Measurements from ENCODE around the gene LAMA5.

Gene LAMA5

DNA sequence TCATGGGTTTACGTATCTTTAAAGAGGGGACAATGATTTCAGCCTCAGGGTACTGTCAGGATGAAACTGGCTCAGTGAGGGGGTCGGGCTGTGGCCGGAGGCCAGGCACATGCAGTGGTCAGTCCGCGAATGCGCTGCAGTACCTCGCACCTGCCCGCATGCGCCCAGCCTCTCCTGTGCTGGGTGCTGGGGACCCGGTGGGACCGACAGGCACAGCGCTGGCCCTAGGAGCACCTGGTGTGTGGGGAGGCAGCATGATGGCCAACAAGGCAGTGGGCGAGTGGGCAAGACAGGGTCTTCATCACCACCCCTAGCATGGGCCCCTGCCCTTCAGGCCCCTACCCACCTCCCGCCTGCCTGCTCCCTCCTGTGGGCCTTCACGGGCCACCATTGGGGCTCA, 40.9 kb upstream of the LAMA5 start:
- H3K4me1 ChIP-seq (ENCODE audit: control insufficient read depth, insufficient read depth, low read length), result peaks cover 67% of the 10 kb centered on the region
- H3K9ac ChIP-seq (ENCODE audit: low read length), result no peak overlapping the region
- peaks cover 2% of the 10 kb centered on the region for H3K27me3 ChIP-seq (ENCODE audit: control insufficient read depth, insufficient read depth, low read length)
- H3K4me3 ChIP-seq (ENCODE audit: low read length), result no peak overlapping the region
- H3K9me3 ChIP-seq (ENCODE audit: control insufficient read depth, low read length), result no peaks in the 10 kb centered on the region
- H3K36me3 ChIP-seq (ENCODE audit: control insufficient read depth, insufficient read depth, low read length), result no peaks in the 10 kb centered on the region

DNA sequence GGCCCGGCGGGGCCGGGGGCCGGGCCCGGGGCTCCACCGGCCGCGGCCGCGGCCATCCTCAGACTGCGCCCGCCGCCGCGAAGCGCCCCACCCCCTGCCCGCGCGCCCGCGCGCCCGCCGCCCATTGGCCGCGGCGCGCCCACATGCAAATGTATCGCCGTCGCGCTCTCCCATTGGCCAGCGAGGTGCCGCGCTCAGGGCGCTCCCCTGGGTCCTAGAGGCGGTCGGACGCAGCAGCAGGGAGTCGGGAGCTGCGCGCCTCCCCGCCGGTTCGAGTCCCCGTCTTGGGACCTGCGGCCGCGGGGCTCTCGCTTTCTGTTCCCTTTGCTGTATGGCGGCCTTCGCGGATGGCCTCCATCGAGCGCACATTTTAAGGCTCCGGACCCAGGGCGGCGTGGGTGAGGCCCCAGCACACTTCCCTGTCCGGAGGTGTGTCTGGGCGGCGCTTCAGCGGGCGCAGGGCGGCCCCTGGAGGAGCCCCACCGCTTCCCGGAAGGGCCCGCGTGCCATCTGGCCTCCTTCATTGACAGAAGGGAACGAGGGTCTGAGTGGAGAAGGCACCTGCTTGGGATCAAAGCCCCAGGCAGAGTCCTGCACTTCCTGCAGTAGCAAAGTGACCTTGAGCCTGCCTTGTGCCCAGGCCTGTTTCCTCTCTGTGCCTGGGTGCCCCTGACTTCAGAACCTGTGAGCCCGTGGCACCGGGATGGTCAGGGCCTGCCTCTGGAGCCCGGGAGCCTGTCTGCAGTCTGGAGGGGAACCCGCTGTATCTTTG, 40.3 kb upstream of the LAMA5 start, which contains the start of gene CABLES2:
Gene CABLES2, minus strand, starts transcription at position 65 of the 772 bp plus-strand sequence. Its CDS starts 9 bp downstream, at position 56.
- no peaks in the 10 kb centered on the region for H3K36me3 ChIP-seq (ENCODE audit: control insufficient read depth, insufficient read depth, low read length)
- H3K9ac ChIP-seq (ENCODE audit: low read length), result peak within 1 kb of the TSS; percentile 77
- H3K4me3 ChIP-seq (ENCODE audit: low read length), result peak within 1 kb of the TSS; percentile 56
- H3K4me1 ChIP-seq (ENCODE audit: control insufficient read depth, insufficient read depth, low read length), result peaks cover 60% of the 10 kb centered on the region
- no peaks in the 10 kb centered on the region for H3K9me3 ChIP-seq (ENCODE audit: control insufficient read depth, low read length)
- H3K27me3 ChIP-seq (ENCODE audit: control insufficient read depth, insufficient read depth, low read length), result peaks cover 2% of the 10 kb centered on the region

DNA sequence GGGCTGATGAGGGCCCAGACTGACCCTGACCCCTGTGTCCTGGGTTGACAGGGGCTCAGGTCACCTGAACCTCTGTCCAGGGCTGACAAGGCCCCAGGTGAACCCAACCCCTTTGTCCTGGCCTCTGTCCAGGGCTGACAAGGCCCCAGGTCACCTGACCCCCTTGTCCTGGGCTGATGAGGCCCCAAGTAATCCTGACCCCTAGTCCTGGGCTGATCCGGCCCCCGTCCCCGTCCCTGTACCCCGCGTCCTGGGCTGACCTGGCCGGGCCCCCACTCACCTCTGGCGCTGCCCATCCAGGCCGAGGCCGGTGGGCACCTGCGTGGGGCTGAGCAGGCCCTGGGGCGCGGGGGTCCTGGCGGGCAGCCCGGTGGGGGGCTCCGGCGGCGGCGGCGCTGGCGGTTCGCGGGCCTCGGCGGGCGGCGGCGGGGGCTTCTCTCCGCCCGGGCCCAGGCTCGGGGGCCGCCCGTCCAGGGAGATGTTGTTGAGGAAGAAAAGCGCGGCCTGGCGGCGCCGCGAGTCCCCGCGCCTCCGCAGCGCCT, 39.6 kb upstream of the LAMA5 start:
- Histone ChIP-seq H3K36me3 (ENCODE audit: control insufficient read depth, insufficient read depth, low read length) (no peaks in the 10 kb centered on the region), H3K9me3 (ENCODE audit: control insufficient read depth, low read length) (no peaks in the 10 kb centered on the region), H3K4me3 (ENCODE audit: low read length) (peak overlapping the region; percentile 56), H3K27me3 (ENCODE audit: control insufficient read depth, insufficient read depth, low read length) (peaks cover 2% of the 10 kb centered on the region), H3K4me1 (ENCODE audit: control insufficient read depth, insufficient read depth, low read length) (peaks cover 53% of the 10 kb centered on the region), H3K9ac (ENCODE audit: low read length) (peak overlapping the region; percentile 77)

DNA sequence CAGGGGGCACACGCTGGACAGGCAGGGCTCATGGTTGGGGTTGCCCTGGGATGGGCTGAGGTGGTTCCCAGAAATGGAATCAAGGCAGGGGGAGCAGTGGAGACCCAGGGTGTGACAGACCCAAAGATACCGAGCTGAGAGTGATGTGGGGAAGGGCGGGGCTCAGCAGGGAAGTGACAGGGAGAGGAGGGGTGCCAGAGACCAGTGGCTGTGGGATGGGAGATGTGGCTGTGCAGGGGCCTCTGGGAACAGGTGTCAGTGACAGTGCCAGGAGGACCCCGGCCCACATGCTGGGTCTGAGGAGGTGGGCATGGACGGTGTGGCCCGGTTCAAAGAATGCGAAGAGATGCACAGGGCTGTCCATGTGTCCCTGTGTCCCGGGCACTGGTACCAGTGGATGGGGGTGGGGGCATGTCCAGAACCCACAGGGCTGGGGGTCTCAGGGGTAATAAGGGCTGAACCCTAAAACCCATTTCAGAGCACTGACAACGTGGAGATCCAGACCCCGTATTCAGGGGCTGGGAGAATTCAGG, 38.9 kb upstream of the LAMA5 start:
- Histone ChIP-seq H3K4me3 (ENCODE audit: low read length) (peak overlapping the region; percentile 56), H3K4me1 (ENCODE audit: control insufficient read depth, insufficient read depth, low read length) (peaks cover 47% of the 10 kb centered on the region), H3K27me3 (ENCODE audit: control insufficient read depth, insufficient read depth, low read length) (peaks cover 2% of the 10 kb centered on the region), H3K9me3 (ENCODE audit: control insufficient read depth, low read length) (no peaks in the 10 kb centered on the region), H3K36me3 (ENCODE audit: control insufficient read depth, insufficient read depth, low read length) (no peaks in the 10 kb centered on the region), H3K9ac (ENCODE audit: low read length) (peak overlapping the region; percentile 77)

DNA sequence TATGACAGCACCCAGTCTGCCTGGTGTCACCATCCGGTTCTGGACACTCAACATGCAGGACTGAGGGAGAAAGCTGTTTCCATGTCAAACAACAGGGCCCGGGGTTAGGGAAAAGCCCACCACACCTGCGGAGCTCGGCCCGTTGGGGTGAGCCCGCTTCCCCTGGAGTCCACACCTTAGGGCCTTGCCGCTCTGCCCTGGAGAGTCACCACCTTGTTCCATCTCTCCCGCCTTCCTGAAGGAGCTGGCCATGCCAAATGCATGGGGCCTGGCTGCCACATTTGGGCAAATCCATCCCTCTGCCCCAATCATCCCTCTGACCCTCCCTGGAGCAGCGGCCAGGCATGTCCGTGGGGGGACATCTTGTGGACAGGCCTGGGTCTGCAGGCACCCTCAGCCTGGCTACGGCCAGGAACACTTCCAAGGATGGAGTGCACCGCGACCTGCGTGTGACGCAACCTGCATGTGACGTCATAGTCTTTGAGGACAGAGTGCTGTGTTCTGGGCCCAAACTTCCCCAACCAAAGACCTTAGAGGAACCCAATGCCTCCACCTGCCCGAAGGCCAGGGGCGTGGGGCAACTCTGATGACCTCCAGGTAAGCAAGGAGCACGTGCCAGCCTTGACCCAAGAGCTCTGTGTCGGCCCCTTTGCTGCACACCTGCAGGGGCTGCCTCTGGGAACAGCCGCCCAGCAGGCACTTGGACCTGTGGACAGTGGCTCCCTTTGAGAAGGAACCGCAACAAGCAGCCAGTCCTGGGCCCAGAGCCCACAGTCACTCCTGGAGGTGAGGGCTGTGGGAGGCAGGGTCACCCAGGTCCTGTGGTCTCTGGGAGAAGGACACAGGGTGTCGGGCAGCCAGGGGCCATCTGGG, 38.2 kb upstream of the LAMA5 start:
- no peaks in the 10 kb centered on the region for H3K9me3 ChIP-seq (ENCODE audit: control insufficient read depth, low read length)
- no peaks in the 10 kb centered on the region for H3K36me3 ChIP-seq (ENCODE audit: control insufficient read depth, insufficient read depth, low read length)
- no peak overlapping the region for H3K4me3 ChIP-seq (ENCODE audit: low read length)
- peaks cover 40% of the 10 kb centered on the region for H3K4me1 ChIP-seq (ENCODE audit: control insufficient read depth, insufficient read depth, low read length)
- H3K27me3 ChIP-seq (ENCODE audit: control insufficient read depth, insufficient read depth, low read length), result no peaks in the 10 kb centered on the region
- peak overlapping the region; percentile 77 for H3K9ac ChIP-seq (ENCODE audit: low read length)

DNA sequence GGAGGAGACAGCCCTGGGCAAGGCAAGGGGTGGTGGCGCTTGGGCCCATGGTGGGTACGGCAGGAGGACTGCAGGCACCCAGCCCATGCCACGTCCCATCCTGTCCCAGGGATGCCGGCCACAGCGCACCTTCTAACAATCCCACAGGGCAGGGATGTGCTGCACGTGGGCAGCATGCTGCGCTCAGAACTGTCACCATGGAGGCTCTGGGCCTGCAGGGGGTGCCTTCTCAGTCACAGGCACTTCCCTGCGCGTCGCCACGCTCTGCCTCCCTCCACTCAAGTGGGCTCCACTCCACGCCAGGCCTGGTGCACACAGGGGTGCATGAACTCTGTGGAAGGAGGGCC, 37.6 kb upstream of the LAMA5 start:
- Histone ChIP-seq H3K27me3 (ENCODE audit: control insufficient read depth, insufficient read depth, low read length) (no peaks in the 10 kb centered on the region), H3K4me1 (ENCODE audit: control insufficient read depth, insufficient read depth, low read length) (peaks cover 33% of the 10 kb centered on the region), H3K36me3 (ENCODE audit: control insufficient read depth, insufficient read depth, low read length) (no peaks in the 10 kb centered on the region), H3K4me3 (ENCODE audit: low read length) (no peak overlapping the region), H3K9me3 (ENCODE audit: control insufficient read depth, low read length) (no peaks in the 10 kb centered on the region), H3K9ac (ENCODE audit: low read length) (no peak overlapping the region)

DNA sequence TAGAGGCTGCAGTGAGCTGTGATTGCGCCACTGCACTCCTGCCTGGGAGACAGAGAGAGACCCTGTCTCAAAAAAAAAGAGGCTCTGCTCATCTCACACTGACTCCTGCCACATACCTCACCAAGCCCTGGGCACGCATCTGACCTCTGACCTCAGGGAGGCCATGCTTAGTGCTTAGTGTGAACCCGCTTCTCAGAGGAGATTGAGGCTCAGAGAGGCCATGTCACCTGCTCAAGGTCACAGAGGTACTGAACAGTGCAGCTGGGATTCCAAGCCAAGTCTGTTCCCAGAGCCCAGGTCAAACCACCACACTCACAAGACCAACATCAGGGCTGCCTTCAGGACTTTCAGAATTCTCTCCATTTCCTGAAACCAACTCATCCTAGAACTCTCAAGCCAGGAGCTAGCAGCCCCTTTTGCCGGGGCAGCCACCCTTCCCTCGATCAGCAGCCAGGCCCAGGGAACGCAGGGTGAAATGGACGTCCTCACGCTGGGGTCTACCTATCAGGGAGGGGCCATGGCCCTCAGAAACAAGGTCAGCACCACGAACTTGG, 37.1 kb upstream of the LAMA5 start:
- Histone ChIP-seq H3K27me3 (ENCODE audit: control insufficient read depth, insufficient read depth, low read length) (no peaks in the 10 kb centered on the region), H3K9me3 (ENCODE audit: control insufficient read depth, low read length) (no peaks in the 10 kb centered on the region), H3K36me3 (ENCODE audit: control insufficient read depth, insufficient read depth, low read length) (no peaks in the 10 kb centered on the region), H3K9ac (ENCODE audit: low read length) (no peak overlapping the region), H3K4me3 (ENCODE audit: low read length) (no peak overlapping the region), H3K4me1 (ENCODE audit: control insufficient read depth, insufficient read depth, low read length) (peaks cover 28% of the 10 kb centered on the region)

DNA sequence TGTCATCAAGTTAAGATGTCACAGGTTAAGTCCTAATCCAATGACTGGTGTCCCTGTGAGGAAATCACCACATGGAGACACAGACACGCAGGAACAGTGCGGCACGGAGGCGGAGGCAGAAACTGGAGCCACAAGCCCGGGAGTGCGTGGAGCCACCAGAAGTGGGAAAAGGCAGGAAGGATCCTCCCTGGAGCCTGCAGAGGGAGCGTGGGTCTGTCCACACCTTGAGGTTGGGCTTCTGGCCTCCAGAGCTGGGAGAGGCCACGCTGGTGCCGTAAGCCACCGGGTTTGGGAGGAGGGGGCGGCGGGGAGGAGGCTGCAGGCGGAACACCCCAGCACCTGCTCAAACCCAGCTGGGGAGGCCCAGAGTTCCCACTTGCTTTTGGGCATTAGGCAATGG, 36.2 kb upstream of the LAMA5 start:
- Histone ChIP-seq H3K9me3 (ENCODE audit: control insufficient read depth, low read length) (no peaks in the 10 kb centered on the region), H3K27me3 (ENCODE audit: control insufficient read depth, insufficient read depth, low read length) (no peaks in the 10 kb centered on the region), H3K36me3 (ENCODE audit: control insufficient read depth, insufficient read depth, low read length) (no peaks in the 10 kb centered on the region), H3K4me3 (ENCODE audit: low read length) (no peak overlapping the region), H3K9ac (ENCODE audit: low read length) (no peak overlapping the region), H3K4me1 (ENCODE audit: control insufficient read depth, insufficient read depth, low read length) (peaks cover 24% of the 10 kb centered on the region)

DNA sequence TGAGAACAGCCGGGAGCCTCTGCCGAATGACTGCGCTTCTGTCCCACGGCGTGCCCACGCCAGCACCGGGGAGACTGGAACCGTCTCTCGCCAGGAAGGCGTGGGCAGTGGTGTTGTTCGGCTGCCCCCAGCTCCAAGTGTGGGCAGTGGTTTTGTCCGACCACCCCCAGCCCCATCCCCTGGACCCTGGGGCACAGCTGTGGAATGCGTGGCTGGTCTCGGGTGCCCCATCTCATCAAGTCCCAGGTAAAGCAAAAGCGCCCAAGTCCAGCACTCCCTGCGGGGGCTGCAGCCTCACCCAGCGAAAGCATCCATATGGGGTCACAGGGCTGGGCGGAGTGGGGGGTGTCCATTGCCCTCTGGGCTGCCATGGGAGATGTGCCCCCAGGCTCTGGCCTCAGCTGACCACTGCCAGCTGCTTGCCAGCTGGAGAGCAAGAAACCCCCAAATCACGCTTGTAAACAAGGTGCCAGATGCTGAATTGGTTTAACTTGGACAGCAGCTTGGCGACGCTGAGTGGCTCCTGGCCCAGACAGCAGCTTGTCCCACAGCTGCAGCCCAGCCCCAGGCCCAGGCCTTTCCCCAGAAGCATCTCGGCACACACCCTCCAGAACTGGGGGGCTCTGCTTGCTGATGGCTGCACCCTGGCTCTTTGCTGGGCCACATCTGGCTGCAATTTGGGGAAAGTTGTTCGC, 35.5 kb upstream of the LAMA5 start:
- Histone ChIP-seq H3K27me3 (ENCODE audit: control insufficient read depth, insufficient read depth, low read length) (no peaks in the 10 kb centered on the region), H3K36me3 (ENCODE audit: control insufficient read depth, insufficient read depth, low read length) (no peaks in the 10 kb centered on the region), H3K9ac (ENCODE audit: low read length) (no peak overlapping the region), H3K4me1 (ENCODE audit: control insufficient read depth, insufficient read depth, low read length) (peaks cover 17% of the 10 kb centered on the region), H3K9me3 (ENCODE audit: control insufficient read depth, low read length) (no peaks in the 10 kb centered on the region), H3K4me3 (ENCODE audit: low read length) (no peak overlapping the region)

DNA sequence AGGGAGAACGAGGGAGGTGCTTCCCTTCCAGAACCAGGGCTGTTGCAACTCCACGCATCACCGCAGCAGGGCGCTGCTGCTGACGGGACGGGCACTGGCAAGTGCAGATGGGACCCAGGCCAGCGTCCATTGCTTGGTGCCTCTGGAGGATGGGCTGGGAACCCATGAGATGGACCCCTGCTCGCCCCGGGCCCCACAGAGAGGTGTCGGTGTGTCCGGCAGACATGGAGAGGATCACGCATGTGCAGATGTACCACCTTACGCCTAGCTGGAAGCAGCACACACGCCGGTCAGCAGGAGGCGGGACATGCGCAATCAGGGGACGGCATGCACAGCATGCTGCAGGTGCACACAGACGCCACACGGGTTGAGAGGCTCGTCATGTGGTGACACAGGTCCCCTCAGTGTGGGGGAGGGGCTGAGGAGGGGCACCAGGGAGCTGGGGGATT, 34.2 kb upstream of the LAMA5 start:
- no peak overlapping the region for H3K4me3 ChIP-seq (ENCODE audit: low read length)
- H3K9ac ChIP-seq (ENCODE audit: low read length), result no peak overlapping the region
- H3K4me1 ChIP-seq (ENCODE audit: control insufficient read depth, insufficient read depth, low read length), result peaks cover 11% of the 10 kb centered on the region
- H3K9me3 ChIP-seq (ENCODE audit: control insufficient read depth, low read length), result no peaks in the 10 kb centered on the region
- no peaks in the 10 kb centered on the region for H3K27me3 ChIP-seq (ENCODE audit: control insufficient read depth, insufficient read depth, low read length)
- no peaks in the 10 kb centered on the region for H3K36me3 ChIP-seq (ENCODE audit: control insufficient read depth, insufficient read depth, low read length)

DNA sequence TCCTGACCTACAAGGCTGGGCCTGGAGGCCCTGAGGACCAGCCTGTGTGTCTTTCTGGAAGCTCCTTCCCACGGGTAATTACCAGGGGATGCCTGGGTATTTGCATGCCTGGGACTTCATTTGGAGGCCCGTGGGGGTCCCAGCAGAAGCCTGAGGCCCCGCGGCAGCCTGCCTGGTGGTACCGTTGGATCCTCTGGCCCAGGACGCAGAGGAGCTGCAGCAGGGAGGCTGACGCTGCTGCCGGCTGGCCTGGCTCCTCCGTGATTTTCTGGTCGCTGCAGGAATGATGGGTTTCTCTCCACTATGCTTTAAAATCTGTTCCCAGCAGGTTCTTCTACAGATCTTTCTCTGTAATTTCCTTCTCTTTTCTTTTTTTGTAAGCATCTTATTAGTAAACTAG, 33.4 kb upstream of the LAMA5 start:
- Histone ChIP-seq H3K9me3 (ENCODE audit: control insufficient read depth, low read length) (no peaks in the 10 kb centered on the region), H3K27me3 (ENCODE audit: control insufficient read depth, insufficient read depth, low read length) (no peaks in the 10 kb centered on the region), H3K36me3 (ENCODE audit: control insufficient read depth, insufficient read depth, low read length) (no peaks in the 10 kb centered on the region), H3K4me3 (ENCODE audit: low read length) (no peak overlapping the region), H3K4me1 (ENCODE audit: control insufficient read depth, insufficient read depth, low read length) (peaks cover 3% of the 10 kb centered on the region), H3K9ac (ENCODE audit: low read length) (no peak overlapping the region)

Data from mucosa of stomach (tissue), 1 donor.